NCI-H2171 (cell line): ENCODE results near the gene OGDH.

ENCODE experiments used
- DNase-seq: peaks from one replicate; lab custom pipeline; 2025; lab: John Stamatoyannopoulos, UW

The OGDH gene

DNA sequence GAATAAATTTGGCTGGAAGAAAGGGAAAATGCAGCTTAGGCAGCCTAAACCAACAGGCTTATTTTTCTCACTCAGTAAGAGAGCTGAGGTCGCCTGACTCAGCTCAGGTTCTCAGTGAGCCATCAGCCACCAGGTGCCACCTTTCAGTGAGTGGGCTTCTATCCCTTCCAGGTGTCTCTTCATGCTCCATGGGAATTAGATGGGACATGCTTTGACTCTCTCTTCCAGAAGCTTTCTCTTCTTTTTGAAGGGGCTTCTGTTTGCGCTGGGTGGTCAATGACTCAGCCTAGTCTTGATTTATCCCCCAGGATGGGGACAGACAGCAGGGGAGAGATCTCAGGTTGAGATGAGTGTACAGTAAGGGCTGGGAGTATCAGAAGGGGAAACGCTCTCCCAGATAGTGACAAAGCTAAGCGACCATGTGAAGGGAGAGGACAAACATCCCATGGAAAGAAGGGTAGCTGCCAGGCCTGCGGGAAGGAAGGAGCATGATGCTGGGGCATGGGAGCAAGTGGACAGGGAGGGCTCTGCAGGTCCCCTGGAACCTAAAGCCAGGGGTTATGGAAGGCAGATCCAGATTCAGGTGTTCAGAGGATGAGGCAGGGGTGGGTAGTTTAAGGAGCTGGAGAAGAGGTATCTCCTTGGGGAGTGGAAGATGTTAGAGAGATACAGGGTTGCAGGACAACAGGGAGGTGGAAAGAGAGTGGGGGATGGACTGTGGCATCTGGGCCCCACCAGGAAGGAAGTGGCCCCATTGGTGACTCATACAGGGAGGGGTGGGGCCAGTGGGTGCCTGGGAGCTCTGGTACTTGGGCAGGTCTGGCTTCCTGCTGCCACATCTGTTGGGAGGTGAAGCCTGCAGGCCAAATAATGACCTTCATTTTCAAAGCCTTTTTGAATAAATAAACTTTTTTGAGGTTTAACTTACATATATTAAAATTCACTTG is 32.5 kb downstream of the OGDH start:
- DNase-seq, result no peak

DNA sequence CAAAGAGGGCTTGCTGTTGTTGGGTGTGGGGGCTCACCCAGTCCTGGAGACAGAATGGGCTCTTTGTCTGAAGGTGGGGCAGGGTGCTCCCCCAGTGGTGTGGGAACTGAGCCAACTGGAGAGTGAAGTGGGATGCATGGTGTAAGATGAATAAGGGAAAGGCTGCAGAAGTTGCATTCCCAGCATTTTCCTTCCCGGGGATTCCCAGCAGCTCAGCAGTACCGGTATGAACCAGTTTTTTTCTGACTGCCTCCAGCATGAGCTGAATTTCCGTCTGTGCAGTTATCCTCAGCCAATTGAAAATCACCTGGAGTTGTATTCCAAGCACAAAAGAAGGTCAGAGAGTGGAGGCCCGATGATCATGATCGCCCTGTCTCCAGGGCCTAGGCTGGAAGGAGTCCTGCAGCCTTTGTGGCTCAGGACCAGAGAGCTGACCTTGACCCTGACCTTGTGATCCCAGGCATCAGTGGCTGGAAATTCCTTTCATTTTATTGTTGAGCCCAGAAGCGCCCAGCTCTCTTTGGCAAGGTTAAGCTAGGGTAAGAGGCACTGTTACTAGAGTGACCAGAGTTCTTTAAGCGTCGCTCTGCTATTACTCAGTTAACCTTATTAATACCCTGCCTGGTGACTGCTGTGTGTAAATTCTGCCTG is 33.4 kb downstream of the OGDH start:
- DNase-seq, result no peak

DNA sequence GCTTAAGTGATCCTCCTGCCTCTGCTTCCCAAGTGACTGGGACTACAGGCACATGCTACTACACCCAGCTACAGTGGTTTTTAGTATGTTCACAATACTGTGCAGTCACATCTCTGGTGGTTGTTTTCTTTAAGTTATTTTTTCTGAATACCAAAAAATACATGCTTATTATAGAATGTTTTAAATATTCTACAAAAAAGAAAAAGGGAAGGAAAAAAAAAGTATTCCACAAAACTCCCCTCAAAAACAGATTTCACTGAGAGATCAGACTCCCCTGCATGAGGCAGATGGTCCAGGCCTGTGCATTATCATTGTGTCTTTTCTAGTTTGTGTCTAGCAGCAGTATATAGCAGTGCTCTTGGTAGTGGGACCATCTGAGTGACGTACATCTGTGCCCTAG is 36.8 kb downstream of the OGDH start:
- no peak for DNase-seq

DNA sequence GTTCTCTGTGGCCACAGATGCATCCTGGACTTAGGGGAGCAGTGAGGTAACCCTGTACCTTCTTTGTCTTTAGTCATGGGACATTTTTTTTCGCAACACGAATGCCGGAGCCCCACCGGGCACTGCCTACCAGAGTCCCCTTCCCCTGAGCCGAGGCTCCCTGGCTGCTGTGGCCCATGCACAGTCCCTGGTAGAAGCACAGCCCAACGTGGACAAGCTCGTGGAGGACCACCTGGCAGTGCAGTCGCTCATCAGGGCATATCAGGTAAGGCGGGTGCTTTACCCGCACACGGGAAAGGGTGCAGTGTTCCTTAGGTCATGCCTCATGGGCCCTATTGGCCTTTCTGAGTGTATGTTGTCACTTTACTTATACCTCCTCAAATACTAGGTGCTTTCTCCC is 38.8 kb downstream of the OGDH start:
- DNase-seq, result no peak

DNA sequence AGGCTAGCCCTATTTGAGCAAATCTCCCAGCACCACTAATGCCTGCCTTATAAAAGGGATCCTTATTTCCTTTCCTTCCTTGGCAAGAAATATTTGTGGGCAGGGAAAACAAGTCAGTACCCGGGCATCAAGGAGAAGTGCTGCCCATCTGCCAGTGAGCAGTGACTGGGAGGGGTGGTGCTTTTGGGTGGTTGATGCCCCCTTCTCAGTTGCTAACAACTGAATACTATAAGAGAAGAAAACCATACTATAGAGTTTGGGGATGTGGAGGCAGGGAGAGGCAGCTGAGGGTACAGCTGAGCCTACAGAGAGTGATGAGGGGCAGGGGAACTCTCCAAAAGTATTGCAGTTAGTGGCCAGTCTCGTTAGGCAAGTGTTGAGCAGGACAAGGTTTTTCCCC is 39.3 kb downstream of the OGDH start:
- DNase-seq, result no peak

DNA sequence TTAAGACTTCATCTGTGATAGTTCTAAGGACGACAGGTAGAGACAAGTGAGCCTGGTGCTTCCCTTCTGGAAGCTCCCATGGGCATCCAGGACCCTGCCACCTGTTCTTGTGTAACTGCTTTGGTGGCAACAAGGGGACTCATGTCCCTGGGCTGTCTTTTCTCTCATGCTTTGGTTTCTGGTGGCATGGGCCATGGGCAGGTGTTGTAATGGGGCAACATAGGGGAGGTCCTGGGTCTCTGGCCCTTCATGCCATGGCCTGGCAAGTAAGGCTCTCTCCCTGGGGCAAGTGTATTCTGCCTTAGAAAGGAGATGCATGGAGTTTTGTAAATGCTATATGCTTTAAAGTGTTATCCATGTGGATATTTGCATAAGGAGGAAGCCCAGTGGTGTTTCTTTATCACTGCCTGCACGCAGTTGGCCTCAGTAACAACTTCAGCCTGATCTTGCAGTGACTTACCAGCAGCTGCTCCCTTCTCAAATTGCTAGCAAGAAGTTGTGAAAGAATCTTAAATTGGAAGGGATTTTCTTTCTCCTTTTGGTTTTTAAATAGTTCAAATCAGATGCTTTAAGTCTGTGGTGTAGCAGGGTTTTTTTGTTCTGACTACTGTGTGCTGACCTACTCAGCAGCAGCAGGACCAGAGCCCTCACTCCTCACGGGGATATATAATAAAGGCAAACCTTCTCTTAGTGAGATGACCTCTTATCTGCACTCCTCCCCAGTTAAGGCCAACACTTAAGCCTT is 39.9 kb downstream of the OGDH start:
- DNase-seq, result no peak

DNA sequence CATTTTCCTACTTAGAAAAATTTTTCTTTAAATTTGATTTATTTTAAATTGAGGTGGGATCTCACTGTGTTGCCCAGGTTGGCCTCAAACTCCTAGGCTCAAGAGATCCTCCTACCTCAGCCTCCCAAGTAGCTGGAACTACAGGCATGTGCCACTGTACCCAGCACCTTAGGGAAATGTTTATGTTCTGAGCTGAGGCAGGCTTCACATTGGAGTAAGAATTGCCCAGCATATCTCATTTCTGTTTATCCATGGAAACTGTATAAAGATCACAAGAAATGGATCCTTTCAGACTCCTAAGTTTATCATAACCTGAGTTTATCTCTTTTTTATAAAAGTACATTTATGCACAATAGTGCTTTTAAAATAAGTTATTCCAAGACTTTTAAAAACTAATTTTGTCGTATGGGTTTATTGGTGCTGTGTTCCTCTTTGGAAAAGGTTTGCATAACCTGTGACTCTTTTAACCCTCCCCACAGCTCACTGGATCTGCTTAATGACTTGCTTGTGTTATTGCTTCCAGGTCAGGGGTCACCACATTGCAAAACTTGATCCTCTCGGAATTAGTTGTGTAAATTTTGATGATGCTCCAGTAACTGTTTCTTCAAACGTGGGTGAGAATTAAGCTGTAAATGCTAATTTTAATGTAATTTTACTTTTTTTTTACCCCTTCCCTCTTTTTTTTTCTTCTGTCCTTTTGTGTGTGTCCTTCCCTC is 40.7 kb downstream of the OGDH start:
- no peak for DNase-seq

DNA sequence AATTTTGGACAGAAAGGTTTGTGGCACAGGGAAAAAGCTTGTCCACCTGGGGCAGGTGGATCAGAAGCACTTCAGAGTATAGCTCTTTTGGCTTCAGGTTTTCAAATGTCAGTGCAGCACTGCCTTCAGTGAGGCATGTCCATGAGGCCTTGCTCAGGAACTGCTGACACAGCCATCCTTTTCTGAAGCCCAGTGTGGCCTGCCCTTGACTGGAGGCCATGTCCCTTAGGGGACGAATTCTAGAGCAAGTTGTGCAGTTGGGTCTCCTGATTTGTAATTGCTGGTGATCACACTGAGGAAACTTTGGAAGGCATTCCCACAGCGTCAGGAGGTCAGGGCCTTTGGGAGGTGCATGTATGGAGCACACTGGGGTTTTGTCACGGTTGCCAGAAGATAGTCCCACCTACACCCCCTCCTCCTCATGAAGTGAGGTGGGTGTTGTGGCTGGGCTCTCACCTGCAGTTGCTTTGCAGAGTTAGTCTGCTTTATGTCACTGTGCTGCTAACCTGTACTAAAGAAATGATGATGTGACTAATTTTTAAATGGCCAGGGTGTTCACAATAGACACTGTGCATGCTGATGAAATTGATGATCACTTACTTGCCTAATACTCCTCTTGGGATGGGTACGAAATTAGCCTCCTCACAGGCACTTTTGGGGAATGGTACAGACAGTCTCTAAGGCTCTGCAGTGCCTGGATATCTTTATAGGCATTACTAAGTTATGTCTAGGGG is 41.7 kb downstream of the OGDH start:
- no peak for DNase-seq

DNA sequence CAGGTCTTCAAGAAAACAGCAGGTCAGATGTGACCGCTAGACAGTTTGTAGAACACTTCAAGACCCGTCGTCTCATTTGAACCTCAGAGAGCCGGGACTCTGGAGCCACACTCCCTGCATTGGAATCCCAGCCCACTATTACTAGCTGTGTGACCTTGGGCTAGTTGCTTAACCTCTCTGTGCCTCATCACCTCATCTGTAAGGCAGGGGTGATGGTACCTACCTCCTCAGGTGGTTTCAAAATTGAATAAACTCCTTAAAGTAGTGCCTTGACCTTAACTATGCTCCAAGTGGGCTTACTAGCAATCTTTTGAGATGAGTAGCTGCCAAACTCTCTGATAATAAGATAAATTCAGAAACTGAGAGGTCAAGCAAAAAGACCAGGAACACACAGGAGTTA is 43.8 kb downstream of the OGDH start:
- DNase-seq, result no peak

DNA sequence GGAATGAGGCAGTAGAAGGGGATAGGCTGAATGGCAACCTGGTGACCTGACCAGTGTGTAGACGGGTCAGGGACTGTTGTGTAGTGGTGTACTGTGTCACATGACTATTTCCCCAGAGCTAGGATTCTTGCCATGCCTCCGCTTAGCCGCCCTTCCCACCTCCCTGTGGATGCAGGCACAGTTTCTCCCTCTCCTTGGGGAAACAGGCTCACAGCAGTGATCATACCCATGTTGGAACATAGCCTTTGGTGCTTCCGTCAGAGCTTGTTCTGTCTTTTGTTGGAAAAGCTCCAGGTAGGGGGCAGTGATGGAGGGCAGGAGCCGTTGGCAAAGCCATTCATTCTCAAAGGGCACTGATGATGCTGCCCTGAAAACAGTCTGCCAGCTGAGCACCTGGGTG is 44.3 kb downstream of the OGDH start:
- DNase-seq, result no peak

DNA sequence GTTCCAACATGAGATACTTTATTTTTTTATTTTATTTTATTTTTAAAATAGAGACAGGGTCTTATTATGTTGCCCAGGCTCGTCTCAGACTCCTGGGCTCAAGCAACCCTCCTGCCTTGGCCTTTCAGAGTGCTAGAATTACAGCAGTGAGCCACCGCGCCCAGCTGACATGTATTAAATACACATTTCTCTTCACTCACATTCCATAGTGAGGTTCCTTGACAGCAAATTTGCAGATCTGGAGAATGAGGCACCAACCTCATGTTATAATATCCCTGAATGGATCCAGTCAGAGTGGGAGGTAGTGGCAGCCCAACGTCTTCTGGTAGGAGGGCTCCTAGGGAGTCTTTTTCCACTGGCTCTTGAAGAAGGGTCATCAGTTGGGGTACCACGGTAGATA is 46.1 kb downstream of the OGDH start:
- no peak for DNase-seq

DNA sequence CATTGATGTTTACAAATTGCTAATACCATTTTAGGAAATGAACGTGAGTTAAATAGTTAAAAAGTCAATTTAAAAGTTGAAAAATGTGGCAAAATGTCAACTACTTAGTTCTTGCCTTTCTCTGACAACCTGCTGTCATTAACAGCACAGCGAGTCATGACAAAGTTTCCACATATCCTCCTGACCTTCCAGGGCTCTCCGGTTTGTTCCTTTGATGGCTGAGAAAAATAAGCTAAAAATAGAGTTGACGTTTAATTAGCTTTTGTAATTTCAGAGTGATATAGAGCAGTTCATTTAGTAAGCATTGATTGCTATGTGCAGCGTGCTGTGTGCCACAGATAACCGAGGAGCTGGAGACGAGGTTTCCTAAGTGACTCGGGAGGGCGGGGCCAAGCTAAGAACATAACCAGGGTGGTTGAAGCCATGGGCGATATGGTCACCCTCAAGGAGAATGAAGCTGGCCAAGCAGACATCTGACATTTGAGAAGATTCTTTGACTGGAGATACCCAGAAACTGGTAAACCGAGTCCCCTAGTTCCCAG is 47.9 kb downstream of the OGDH start:
- no peak for DNase-seq

DNA sequence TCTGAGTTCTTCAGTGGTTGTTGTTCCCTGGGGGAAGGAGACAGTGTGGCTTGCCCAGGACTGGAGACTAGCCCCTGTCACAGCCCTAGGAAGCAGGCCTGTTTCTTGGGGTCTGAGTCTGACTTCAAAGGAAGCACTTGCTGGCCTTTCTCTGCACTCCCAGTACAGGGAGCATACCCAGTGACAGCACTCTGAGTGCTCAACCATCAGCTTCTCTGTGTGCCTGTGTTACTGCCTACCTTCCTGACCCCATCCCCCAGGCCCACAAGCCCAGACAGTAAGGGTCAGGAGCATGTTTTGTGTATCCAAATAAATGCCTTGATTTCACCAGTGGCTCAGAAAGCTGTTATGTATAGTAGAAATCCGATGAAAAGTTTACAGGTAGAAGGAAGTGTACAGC is 48.9 kb downstream of the OGDH start:
- DNase-seq, result no peak

DNA sequence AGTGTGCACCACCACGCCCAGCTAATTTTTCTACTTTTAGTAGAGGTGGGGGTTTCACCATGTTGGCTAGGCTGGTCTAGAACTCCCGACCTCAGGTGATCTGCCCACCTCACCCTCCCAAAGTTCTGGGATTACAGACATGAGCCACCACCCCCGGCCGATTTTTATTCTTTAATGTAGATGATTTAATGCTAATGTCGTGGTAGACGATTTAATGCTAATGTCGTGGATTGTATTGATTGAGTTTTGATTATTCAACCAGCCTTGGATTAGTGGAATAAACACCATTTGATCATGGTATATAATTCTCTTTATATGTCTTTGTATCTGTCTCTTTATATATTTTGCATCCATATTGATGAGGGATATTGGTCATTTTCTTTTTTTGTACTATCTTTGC is 52.6 kb downstream of the OGDH start:
- no peak for DNase-seq

DNA sequence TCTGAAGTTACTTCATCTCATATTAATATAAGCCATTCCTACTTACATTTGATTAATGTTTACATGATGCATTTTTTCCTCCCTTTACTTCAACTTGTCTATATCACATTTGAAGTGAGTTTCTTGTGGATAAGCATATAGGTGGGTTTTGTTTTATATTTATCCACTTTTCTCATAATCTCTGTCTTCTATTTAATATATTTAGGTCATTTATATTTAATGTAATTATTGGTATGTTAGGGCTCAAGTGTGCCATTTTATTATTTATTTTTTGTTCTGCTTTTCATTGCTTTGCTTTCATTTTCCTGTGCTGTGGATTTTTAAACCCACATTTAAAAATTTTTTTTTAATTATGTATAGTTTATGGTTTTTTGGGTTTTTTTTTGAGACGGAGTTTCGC is 54.8 kb downstream of the OGDH start:
- DNase-seq, result no peak

DNA sequence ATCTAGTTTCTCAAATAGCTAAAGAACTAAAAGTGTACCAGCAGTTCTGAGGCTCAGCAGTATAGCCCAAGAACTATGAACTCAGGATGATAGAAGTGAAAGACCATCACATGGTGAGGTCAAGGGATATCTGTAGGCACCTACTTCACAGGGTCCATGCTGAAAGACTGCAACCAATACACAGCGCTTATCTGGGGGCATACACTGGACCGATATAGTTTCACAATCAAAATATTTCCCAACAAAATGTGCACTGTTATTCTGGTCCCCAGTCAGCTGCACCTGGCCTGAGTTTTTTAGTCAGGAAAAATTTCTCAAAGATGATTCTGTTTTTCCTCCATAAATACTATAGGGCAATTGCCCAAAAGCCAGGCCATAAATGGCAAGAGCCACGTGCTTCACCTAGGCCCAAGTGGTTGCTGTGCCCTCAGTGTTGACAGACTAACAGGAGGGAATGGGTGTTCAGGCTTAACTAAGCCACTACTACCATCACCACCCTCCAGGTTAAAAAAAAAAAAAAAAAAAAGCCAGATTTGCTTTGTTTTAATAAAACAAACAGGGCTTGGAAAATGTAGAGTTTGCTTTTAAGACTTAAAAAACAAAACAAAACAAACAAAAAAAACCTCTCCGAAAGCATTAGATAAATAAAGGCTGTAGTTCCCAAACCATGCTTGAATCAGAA is 58.5 kb downstream of the OGDH start:
- DNase-seq, result no peak

DNA sequence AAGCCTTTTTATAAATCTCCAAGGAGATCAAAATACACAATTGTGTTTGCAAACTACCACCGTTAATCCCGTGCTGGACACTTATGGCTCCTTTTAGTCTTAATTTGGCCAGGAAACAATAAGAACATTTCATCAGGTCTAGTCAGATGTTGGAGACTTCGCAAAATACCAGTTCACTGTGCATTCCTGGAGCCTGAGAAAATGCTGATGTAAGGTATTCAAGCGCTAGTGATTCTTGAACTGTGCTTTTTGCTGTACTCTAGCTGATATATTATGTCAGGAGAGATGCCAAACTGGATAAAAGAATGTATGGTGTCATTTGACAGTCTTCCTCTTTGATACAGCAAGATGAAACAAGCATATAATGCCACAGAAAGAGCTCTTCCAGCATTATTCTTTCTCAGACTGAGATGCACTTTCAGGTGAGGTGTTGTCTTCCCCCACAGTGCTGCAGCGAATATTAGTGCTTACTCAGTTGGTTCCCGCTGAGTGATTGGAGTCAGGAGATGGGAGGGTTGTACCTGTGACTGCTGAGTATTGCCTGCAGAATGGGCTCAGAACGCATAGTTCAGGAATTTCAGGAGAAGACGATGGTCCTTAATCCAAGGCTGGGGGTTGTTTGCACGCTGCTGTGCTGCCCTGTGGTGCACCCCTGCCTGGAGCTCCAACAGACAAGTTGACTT is 59.2 kb downstream of the OGDH start:
- DNase-seq, result no peak

DNA sequence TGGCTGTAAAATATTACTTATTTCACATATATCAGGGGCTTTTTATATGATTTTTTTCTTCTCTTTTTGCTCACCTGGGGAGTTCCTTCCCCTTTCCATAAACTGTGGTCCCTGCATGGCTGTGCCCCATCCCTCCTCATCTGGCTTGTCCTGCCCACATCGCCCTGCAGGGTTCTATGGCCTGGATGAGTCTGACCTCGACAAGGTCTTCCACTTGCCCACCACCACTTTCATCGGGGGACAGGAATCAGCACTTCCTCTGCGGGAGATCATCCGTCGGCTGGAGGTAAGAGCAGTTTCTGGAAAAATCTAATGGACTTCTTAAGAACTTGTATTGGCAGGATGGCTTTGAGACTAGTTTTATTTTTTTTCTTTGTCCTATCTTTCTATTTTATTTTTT is 60.1 kb downstream of the OGDH start:
- no peak for DNase-seq

DNA sequence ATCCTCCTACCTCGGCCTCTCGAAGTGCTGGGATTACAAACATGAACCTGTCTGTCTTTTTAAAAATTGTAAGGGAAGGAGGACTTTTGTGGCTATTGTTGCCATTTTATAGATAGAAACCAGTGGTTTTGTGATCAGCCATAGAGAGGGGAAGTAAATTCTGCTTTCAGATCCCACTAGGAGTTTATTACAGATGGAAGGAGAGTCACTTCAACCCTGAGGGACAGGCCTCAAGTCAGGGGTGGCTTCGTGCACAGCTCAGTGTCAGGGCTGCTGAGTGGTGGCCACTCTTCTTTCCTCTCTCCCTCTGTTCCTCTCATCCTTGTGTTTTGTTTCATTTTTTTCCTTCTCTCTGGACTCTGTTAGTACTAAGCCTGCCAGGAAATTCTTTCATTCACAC is 60.8 kb downstream of the OGDH start:
- no peak for DNase-seq

DNA sequence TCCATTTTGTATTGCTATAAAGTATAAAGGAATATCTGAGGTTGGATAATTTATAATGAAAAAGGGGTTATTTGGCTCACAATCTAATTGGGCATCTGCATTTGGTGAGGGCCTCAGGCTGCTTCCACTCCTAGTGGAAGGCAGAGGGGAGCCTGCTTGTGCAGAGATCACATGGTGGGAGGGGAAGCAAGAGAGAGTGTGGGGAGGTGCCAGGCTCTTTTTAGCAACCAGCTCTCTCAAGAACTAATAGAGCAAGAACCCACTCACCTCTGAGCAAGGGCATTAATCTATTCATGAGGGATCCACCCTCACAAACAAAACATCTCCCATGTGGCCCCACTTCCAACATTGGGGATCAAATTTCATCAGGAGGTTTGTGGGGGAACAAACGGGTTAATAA is 64.6 kb downstream of the OGDH start:
- no peak for DNase-seq
